ENCODE results near the gene SPSB3.
A peak's percentile ranks its signal among the peaks of the same experiment; 100 is the strongest.
"Not testable (repeated sequence)": the region's sequence is repeated elsewhere in the genome, so short reads cannot be mapped to it uniquely, and the experiment has no call there.

The SPSB3 gene

DNA sequence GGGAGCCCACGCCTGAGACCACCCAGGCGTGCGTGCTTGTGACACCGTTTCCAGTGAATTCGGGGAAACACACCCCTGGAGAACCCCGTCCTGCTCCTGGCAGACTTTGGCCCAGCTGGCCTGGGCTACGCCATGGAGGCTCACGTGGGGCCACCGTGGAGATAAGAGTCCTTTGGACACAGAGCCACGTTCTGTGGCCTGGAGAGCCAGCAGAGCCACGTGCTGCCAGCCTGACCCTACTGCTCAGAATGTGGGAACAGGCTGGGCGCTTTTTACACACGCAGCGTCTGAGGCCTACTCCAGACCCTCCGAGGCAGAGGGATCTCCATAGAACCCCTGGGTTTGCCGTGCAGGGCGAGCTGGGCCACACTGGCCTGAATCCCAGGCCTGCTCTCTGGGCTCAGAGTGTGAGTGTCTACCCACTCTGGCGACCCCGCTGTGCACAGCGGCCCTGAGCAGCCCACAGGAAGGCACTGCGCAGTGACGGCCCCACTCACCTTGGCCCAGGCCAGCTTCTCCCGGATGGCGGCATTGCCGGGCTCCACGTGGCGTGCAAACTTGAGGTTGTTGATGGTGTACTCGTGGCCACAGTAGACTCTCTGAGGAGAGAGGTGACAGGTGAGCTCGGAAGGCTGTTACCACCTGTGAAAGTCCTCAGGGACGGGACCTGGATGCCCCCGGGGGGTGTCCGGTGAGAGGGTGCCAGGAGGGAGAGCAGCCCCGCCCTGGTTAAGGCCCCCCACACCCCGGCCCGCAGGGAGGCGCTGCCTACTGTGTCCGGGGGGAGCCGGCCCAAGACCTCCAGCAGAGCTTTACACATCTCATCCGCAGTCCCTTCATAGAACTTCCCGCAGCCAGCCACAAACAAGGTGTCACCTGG lies 34.3 kb upstream of the SPSB3 start:
- no peak for DNase-seq

- no peak for DNase-seq
Observed at GRCh38 chr16:1815461-1815860, 33.1 kb upstream of the SPSB3 start.

- DNase-seq: peak; percentile 35 to 47
Observed at GRCh38 chr16:1812732-1813163, 30.4 kb upstream of the SPSB3 start.

DNA sequence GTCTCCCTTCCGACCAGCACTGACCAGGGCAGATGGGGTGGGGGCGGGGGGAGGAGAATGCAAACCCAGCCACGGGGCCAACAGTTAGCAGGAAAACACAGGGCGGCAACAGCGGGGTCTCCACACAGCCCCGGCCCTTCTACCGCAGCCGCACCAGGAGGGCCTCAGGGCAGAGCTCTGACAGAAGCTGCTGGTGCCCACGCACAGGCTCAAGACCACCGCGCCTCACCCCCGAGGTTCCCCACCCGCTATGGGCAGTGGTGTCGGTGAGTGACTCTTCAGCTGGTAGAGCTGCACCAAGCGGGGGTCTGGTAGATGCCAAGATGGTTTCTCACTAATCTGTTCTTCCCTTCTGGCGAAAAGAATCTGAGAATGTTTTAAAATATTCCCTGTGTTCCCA lies 28.2 kb upstream of the SPSB3 start:
- DNase-seq: no peak

DNA sequence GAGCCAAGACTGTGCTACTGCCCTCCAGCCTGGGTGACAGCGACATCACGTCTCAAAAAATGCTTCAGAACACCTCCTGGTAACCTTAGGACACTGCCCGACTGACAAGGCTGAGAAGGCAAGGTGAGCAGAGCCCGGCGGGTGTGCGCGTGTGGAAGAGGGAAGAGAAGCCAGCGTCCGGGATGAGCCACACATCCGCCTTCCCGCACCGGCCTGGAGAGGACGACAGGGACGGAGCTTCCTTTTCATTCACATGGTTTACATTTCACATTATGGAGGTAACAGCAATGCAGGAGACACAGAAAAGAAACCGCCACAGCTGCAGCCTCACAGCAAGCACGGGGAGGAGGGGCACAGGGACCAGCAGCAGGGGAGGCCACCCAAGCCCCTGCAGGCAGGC lies 27.7 kb upstream of the SPSB3 start:
- DNase-seq: no peak

- DNase-seq: no peak
Observed at GRCh38 chr16:1809281-1809801, 27.0 kb upstream of the SPSB3 start.

- DNase-seq: no peak
Observed at GRCh38 chr16:1808691-1809090, 26.3 kb upstream of the SPSB3 start.

GRCh38 chr16:1807626-1808025 lies 25.3 kb upstream of the SPSB3 start:
- no peak for DNase-seq

- no peak for DNase-seq
Observed at GRCh38 chr16:1800701-1801100, 18.3 kb upstream of the SPSB3 start.

- DNase-seq: not testable (repeated sequence)
Observed at GRCh38 chr16:1799263-1799662, 16.9 kb upstream of the SPSB3 start.

- DNase-seq: no peak
Observed at GRCh38 chr16:1794908-1795666, 12.7 kb upstream of the SPSB3 start.

DNA sequence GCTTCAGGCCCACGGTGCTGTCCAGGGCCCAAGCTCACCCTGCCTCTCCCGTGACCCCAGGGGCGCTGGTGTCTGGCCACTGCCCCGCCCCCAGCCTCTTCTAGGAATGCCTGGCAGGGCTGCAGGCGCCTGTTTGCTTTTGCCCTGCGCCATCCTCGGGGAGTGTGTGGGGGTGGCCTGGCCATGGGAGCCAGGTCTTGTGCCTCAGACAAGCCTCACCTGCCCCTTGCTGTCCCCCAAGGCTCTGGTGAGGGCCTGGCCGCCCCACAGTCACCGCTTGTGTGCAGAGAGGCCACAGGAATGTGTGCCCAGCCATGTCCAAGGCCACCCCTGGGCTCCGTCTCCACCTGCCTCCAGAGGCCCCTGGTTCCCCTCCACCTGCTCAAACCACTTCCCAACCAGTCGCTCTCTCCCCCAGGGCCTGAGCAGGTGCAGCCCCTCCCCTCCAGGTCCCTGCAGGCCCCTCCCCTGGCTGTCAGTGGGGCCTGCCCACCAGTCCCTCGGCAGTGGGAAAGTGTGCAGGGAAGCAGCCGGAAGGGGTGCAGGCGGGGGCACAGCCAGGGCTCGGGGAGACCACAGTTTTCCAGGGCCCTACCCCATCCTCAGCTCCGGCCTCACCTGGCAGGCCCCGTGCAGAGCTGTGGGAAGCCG lies 12.0 kb upstream of the SPSB3 start:
- DNase-seq: no peak

DNA sequence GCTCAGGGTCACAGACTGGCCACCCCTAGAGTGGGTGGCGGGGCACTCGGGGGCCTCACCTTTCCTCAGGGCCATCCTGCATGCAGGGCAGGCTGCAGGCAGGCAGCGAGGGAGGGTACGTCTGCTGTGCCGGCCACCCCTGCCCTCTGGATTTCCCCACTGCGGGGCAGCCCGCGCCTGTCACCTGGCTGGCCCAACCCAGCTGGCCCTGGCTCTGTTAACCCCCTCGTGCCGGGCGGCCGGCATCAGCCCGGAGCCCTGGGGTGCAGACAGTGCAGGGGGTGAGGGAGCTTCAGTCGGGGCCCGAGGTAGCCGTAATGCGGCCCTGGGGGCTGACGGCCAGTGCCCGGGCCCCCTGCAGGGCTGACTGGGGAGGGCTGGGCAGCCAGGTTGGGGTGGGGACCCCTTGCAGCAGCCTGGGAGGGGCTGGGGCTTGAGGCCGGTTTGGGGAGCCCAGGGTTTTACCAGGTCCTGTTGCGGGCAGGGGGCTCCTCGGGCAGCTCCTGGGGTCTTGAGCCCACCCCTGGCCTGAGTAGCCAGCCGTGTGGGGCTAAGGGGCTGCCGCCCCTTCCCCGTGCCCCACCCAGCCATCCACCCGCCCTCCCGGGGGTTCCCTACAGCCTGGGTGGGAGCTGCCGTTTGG lies 11.3 kb upstream of the SPSB3 start, which contains the start of gene IGFALS:
TSS of gene IGFALS (minus strand) at position 128 of the 643 bp plus-strand sequence. CDS start at position 75, 53 bp downstream.
- no peak for DNase-seq

GRCh38 chr16:1792836-1793577 lies 10.6 kb upstream of the SPSB3 start:
- DNase-seq: no peak

DNA sequence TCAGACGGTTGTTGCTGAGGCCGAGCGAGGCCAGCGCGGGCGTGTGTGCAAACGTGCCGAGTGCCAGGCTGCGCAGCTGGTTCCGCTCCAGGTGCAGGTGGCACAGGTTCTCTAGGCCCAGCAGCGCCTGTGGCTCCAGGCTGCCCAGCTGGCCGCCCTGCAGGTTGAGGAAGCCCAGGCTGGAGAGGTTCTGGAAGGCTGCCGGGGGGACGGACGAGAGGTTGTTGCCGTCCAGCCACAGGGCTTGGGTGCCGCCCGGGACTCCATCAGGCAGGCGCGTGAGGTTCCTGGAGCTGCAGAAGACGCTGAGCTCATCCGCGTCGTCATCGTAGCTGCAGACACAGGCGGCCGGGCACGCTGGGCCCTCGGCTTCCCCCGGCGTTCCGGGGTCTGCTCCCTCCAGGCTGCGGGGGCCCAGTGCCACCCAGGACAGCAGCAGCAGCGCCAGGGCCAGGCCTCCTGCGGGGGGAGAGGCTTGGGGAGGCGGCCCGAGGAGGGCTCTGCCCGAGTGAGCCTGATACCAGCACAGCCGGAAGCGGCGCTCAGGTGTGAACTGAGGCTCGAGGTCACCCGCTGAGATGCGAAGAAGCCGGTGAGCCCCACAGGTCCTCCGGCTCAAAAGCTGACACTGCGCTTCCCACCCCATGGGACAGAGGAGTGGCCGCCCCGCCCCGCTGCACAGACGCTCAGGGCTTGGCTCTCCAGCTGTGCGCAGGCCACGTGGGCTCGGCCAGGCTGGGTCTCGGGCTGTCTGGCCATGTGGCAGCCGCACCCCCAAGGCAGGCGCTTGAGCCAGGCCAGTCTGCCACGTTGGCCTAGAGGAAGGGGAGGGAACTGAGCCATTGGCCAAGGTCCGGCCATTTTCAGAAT lies 9.8 kb upstream of the SPSB3 start:
- no peak for DNase-seq

DNA sequence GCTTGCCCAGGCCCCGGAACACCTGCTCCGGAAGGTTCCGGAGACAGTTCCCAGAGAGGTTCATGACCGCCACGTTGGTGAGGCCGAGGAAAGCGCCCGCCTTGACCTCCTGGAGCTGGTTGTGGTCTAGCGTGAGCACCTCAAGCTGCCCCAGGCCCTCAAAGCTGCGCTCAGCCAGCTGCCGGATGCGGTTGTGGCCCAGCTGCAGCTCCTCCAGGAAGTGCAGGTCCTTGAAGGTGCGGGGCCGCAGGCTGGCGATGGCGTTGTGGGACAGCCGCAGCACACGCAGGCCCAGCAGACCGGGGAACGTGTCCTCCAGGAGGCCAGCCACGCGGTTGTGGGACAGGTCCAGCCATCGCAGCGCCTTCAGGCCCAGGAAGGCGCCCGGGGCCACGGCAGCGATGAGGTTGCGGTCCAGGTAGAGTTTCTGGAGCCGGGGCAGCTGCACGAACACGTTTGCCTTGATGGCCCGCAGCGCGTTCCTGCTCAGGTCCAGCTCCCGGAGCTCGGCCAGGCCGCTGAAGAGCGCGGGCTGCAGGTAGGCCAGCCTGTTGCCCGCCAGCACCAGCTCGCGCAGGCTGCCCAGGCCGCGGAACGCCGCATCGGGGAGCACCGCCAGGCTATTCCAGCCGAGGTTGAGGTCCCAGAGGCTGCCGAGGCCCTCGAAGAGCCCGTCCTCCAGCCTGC lies 9.0 kb upstream of the SPSB3 start:
- no peak for DNase-seq

DNA sequence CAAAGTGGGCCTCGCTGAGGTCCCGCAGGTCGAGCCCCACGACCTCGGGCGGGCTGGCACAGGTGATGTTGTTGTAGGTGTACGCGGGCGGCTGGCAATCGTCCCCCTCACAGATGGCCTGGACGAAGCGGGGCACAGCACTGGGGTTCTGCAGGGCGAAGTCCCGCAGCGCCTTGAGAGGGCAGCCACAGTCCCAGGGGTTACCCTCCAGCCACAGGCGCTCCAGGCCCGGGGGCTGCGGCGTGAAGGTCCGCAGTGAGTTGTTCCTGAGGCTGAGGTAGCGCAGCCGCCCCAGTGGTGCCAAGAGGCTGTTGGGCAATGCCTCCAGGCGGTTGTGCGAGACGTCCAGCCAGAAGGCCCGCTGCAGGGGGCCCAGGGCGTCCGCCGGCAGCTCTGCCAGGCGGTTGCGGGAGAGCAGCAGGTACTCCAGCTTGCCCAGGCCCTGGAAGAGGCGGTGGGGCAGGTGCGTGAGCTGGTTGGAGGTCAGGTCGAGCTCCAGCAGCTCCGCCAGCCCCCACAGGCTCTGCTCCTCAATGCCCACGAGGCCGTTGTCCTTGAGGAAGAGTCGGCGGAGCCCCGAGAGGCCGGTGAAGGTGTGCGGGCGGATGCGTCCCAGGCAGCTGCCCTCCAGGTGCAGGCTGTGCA lies 8.4 kb upstream of the SPSB3 start:
- DNase-seq: no peak

DNA sequence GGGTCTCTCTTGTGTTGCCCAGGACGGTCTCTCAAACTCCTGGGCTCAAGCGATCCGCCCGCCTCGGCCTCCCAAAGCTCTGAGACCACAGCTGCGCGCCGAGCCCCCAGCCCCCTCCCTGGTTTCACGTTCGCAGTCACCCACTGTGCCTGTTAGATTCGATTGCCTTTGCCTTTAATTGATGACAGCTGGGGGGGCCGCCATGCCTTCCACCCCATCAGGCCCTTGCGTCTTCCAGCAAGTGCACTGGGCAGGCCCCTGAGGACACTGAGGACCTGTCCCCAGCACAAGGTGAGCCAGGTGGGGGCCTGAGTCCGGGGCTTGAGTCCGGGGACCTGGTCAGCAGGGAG lies 7.9 kb upstream of the SPSB3 start:
- DNase-seq: no peak

GRCh38 chr16:1789643-1790045 lies 7.3 kb upstream of the SPSB3 start:
- no peak for DNase-seq

GRCh38 chr16:1788708-1789100 lies 6.3 kb upstream of the SPSB3 start:
- DNase-seq: no peak
